Measurements from ENCODE around the gene MS4A4E. TPM values are rescaled to one million over a fixed set of nuclear protein-coding genes. Genes with fewer than 3 reads are reported as not detected.

MS4A4E gene
- total RNA-seq, 1 donor from 2014 or later: not detected

GRCh38 chr11:60240662-60241061, 2.3 kb downstream of the MS4A4E start:
- Mint-ChIP-seq H3K9me3 (no peaks in the 10 kb centered on the region), H3K27me3 (ENCODE audit: low read depth) (peaks cover 23% of the 10 kb centered on the region), H3K4me3 (no peak overlapping the region), H3K36me3 (no peaks in the 10 kb centered on the region), H3K4me1 (no peaks in the 10 kb centered on the region), H3K27ac (no peak overlapping the region)
- no peak for TF ChIP-seq CTCF (IDR thresholded peaks at IDR 0.05; ENCODE audit: unreplicated experiment)
- no peak for DNase-seq (ENCODE audit: low spot score in 2 of 2, unreplicated experiment in 2 of 2)

DNA sequence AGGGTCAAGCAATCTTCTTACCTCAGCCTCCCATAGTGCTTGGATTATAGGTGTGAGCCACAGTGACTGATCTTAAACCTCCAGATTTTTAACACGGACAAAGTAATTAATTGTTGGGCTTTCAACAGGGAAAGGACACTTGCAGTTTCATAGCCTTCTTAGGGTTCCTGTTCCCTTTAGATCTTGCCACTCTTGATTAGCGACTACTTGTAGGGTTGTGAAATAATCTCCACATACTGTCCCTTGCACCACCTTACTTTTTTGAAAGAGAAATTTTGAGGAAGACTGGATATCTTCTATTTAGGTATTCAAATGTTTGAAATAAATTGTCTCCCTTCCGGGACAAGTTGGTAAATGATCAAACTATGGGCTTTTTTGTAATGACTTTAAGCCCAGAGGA, 7.6 kb downstream of the MS4A4E start:
- Mint-ChIP-seq H3K4me3 (no peak overlapping the region), H3K4me1 (no peaks in the 10 kb centered on the region), H3K27me3 (ENCODE audit: low read depth) (peaks cover 6% of the 10 kb centered on the region), H3K9me3 (no peaks in the 10 kb centered on the region), H3K36me3 (no peaks in the 10 kb centered on the region), H3K27ac (no peak overlapping the region)
- no peak for DNase-seq (ENCODE audit: low spot score in 2 of 2, unreplicated experiment in 2 of 2)
- no peak for TF ChIP-seq CTCF (IDR thresholded peaks at IDR 0.05; ENCODE audit: unreplicated experiment)

GRCh38 chr11:60230681-60231080, 12.3 kb downstream of the MS4A4E start:
- H3K4me3 Mint-ChIP-seq: no peak overlapping the region
- H3K4me1 Mint-ChIP-seq: no peaks in the 10 kb centered on the region
- H3K27me3 Mint-ChIP-seq (ENCODE audit: low read depth): no peaks in the 10 kb centered on the region
- no peaks in the 10 kb centered on the region for H3K9me3 Mint-ChIP-seq
- TF ChIP-seq CTCF (IDR thresholded peaks at IDR 0.05; ENCODE audit: unreplicated experiment): no peak
- H3K36me3 Mint-ChIP-seq: no peaks in the 10 kb centered on the region
- H3K27ac Mint-ChIP-seq: no peak overlapping the region
- DNase-seq (ENCODE audit: low spot score in 2 of 2, unreplicated experiment in 2 of 2): no peak

- no peaks in the 10 kb centered on the region for H3K9me3 Mint-ChIP-seq
- no peak overlapping the region for H3K27ac Mint-ChIP-seq
- H3K4me1 Mint-ChIP-seq: no peaks in the 10 kb centered on the region
- no peak for TF ChIP-seq CTCF (IDR thresholded peaks at IDR 0.05; ENCODE audit: unreplicated experiment)
- no peaks in the 10 kb centered on the region for H3K27me3 Mint-ChIP-seq (ENCODE audit: low read depth)
- no peak for DNase-seq (ENCODE audit: low spot score in 2 of 2, unreplicated experiment in 2 of 2)
- no peak overlapping the region for H3K4me3 Mint-ChIP-seq
- H3K36me3 Mint-ChIP-seq: no peaks in the 10 kb centered on the region
Measured at GRCh38 chr11:60222141-60222540, 20.8 kb downstream of the MS4A4E start.

- DNase-seq (ENCODE audit: low spot score in 2 of 2, unreplicated experiment in 2 of 2): no peak
- Mint-ChIP-seq H3K4me3 (no peak overlapping the region), H3K27ac (no peak overlapping the region), H3K9me3 (no peaks in the 10 kb centered on the region), H3K36me3 (no peaks in the 10 kb centered on the region), H3K27me3 (ENCODE audit: low read depth) (peaks cover 4% of the 10 kb centered on the region), H3K4me1 (no peaks in the 10 kb centered on the region)
- no peak for TF ChIP-seq CTCF (IDR thresholded peaks at IDR 0.05; ENCODE audit: unreplicated experiment)
Measured at GRCh38 chr11:60221692-60222091, 21.2 kb downstream of the MS4A4E start.

DNA sequence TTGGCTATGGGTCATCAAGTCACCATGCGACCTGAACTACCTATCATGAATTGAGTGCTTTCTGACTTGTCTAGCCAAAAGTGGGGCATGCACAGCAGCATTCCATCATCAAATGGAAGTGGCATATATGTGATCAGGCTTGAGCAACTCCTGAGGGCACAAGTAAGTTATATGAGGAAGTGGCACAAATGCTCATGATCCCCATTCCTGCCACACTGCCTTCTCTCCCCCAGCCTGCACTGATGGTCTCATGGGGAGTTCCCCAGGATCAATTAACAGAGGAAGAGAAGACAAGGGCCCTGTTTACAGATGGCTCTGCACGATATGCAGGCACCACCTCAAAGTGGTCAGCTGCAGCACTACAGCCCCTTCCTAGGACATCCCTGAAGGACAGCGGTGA, 21.8 kb downstream of the MS4A4E start:
- H3K27me3 Mint-ChIP-seq (ENCODE audit: low read depth): peaks cover 4% of the 10 kb centered on the region
- no peaks in the 10 kb centered on the region for H3K4me1 Mint-ChIP-seq
- no peak for TF ChIP-seq CTCF (IDR thresholded peaks at IDR 0.05; ENCODE audit: unreplicated experiment)
- H3K36me3 Mint-ChIP-seq: no peaks in the 10 kb centered on the region
- H3K27ac Mint-ChIP-seq: no peak overlapping the region
- no peak for DNase-seq (ENCODE audit: low spot score in 2 of 2, unreplicated experiment in 2 of 2)
- no peaks in the 10 kb centered on the region for H3K9me3 Mint-ChIP-seq
- no peak overlapping the region for H3K4me3 Mint-ChIP-seq
